ELF-1 (cell line): ENCODE data around the gene PCLO.

ENCODE experiments used
- DNase-seq: peaks from one replicate; pipeline ENCODE4 v3.0.0-alpha.2; 2016; ENCODE audit warnings: low read depth, low spot score

PCLO gene

GRCh38 chr7:83054472-83054871 lies 108.2 kb downstream of the PCLO start:
- DNase-seq: no peak

GRCh38 chr7:83053965-83054364 lies 108.7 kb downstream of the PCLO start:
- no peak for DNase-seq

- DNase-seq: peak; percentile 9
Measured at GRCh38 chr7:83040484-83040883, 122.2 kb downstream of the PCLO start.

- DNase-seq: no peak
Measured at GRCh38 chr7:83038787-83039186, 123.9 kb downstream of the PCLO start.

- no peak for DNase-seq
Measured at GRCh38 chr7:83036721-83037380, 125.8 kb downstream of the PCLO start.

- DNase-seq: no peak
Measured at GRCh38 chr7:83036130-83036529, 126.6 kb downstream of the PCLO start.

GRCh38 chr7:83032195-83032594 lies 130.5 kb downstream of the PCLO start:
- no peak for DNase-seq

GRCh38 chr7:83023817-83024665 lies 138.6 kb downstream of the PCLO start:
- DNase-seq: peak; percentile 40

- no peak for DNase-seq
Measured at GRCh38 chr7:83021032-83021431, 141.7 kb downstream of the PCLO start.

GRCh38 chr7:83020161-83020560 lies 142.5 kb downstream of the PCLO start:
- no peak for DNase-seq

- DNase-seq: no peak
Measured at GRCh38 chr7:83015916-83016315, 146.8 kb downstream of the PCLO start.

GRCh38 chr7:83014546-83014945 lies 148.1 kb downstream of the PCLO start:
- DNase-seq: no peak

- no peak for DNase-seq
Measured at GRCh38 chr7:83011954-83012353, 150.7 kb downstream of the PCLO start.

GRCh38 chr7:83005410-83005809 lies 157.3 kb downstream of the PCLO start:
- DNase-seq: no peak

- DNase-seq: no peak
Measured at GRCh38 chr7:83001362-83002040, 161.2 kb downstream of the PCLO start.

GRCh38 chr7:82998436-82998835 lies 164.2 kb downstream of the PCLO start:
- DNase-seq: no peak

GRCh38 chr7:82985144-82985802 lies 177.4 kb downstream of the PCLO start:
- no peak for DNase-seq

- DNase-seq: no peak
Measured at GRCh38 chr7:82980130-82980788, 182.4 kb downstream of the PCLO start.

GRCh38 chr7:82975811-82976468 lies 186.7 kb downstream of the PCLO start:
- peak; percentile 12 for DNase-seq

- DNase-seq: no peak
Measured at GRCh38 chr7:82972135-82972534, 190.5 kb downstream of the PCLO start.
